GM21367 (cell line): ENCODE measurements around the gene BLCAP.
"Not testable (repeated sequence)": the region's sequence is repeated elsewhere in the genome, so short reads cannot be mapped to it uniquely, and the experiment has no call there.

Experiments used
- ATAC-seq: cut with Tn5 transposase; IDR thresholded peaks from one replicate; pipeline ENCODE4 v1.9.1; 2021; ENCODE audit not compliant: unreplicated experiment

The BLCAP gene

GRCh38 chr20:37527638-37528445, at the start of gene BLCAP:
Gene BLCAP (minus strand): TSS chr20:37527876. CDS start chr20:37519174, 8,702 bp downstream.
- ATAC-seq = peak; percentile 42

- ATAC-seq = not testable (repeated sequence)
Observed at GRCh38 chr20:37577436-37577835, 49.8 kb upstream of the BLCAP start.

- no peak for ATAC-seq
Observed at GRCh38 chr20:37576911-37577310, 49.2 kb upstream of the BLCAP start.

- no peak for ATAC-seq
Observed at GRCh38 chr20:37575884-37576283, 48.2 kb upstream of the BLCAP start.

- no peak for ATAC-seq
Observed at GRCh38 chr20:37574199-37574890, 46.7 kb upstream of the BLCAP start.

DNA sequence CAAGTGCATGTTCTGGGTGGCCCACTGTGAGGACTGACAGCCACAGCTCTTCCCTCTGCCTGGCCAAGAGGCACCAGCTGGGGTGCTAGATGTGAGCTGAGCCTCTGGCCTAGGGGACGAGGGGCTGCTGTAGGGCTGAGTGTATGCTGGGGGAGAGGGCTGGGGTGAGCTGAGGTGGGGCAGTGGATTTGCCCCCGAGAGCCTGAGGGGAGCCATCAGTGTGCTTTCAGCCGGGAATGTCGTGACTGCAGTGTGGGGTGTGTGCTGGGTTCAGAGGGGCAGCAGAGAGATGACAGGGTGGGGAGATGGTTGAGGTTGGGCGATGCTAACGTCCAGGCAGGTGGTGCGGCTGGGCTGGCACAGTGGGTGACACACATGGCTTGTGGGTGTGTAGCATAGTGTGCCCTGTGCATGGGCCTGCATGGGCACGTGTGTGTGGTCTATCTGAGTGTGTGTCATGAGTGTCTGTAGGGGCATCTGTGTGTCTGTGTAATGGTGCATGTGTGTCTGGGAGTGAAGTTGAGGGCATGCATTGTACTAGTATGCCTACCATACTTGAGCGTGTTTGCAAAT, 46.0 kb upstream of the BLCAP start:
- no peak for ATAC-seq

DNA sequence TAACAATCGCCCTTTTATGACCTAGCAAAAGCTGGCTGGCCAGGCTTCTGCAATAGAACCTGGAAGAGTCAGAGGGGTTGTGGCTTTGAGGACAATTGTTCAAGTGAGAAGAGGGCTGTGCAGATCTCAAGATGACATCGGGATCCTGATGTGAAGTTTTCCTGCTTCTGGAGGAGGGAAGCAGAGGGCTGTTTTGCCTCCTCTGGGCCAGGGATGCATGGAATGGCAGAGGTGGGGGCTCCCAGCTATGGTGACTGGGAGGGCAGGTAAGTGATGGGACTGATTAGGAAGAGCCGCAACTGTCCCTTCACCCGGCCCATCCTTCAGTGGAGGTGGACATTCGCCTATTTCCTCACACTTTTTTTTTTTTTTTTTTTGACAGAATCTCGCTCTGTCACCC, 43.4 kb upstream of the BLCAP start:
- ATAC-seq = no peak

GRCh38 chr20:37570419-37570818, 42.7 kb upstream of the BLCAP start:
- no peak for ATAC-seq

DNA sequence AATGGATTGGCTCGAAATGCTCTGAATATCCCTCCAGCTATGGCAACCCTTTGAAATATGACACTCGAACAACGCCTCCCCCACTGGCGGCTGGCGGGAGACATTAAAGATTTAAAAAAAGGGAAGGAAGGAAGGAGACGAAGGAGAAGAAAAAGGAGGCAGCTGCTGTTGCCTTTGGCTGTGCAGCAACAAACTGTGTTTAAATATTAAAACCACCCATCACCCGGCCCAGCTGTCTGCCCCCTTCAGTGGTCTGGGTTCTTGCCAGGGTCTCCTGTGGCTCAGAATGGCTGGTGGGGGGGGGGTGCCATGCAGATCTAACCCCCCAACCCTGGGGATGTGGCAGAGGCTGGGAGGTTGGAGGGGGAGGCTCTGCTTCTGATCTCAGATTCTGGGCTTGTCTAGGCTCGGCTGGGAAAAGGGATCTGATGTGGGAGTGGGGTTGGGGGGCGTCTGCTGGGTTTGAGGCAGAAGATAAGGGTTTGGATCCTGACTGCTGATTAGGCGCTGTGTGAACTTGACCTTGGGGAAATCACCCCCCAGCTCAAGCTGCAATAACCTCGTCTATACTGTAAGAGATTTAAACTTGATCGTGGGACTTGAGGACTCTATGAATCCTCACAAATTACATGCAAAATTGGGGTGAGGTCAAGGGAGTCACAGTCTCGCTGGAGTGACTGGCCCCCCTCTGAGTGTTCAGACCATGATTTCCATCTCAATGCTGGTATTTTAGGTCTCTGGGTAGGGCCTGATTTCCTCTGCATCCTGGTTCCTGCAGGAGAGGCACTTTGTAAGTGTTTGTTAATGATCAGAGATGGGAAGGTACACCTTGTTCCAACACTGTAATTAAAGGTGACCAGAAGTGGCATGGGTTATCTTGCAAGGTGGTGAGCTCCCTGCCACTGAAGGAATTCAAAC, 40.3 kb upstream of the BLCAP start:
- ATAC-seq = no peak

DNA sequence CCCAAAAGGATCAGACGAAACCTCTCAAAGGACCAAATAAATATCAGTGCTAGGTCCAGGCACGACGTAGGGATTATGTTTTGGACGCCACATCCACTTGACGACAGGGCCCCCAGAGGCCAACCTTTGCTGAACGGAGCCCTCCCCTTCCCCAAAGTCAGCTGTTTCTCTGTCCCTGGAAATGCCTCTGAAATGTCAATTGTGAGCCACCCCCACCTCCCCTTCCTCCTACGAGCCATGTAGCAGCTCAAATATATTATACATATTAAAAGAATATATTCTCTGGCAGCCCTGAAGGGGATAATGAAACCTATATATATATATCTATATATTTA, 39.6 kb upstream of the BLCAP start:
- ATAC-seq = no peak

GRCh38 chr20:37566590-37567330, 39.1 kb upstream of the BLCAP start:
- ATAC-seq = no peak

DNA sequence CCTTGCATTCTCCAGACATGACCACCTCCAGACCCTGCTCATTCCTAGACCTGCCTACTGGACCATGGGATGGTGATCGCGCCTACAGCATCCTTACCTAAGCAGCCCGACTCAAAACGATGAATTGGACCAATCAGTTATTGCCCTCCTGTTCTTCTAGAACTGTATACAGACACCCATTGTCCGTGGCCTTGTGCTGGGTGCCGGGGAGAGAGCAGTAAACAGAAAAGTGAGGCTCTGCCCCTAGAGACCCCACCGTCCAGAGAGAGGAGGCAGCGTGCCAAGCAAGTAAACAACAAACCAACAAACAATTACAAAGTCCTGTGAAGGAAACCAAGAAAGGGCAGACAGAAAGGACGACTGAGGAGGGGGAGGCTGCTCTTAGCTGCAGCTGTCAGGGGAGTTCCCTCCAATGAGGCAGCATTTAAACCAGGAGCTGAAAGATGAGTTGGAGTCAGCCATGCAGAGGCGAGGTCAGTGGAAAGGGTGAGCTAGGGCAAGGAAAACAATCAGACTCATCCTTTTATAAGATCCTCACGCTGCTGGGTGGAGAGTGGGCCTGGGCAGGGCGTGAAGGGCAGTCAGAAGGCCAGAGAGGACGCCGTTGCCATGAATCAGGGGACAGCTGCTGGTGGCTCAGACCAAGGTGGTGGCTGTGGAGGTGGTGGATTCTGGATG, 37.6 kb upstream of the BLCAP start:
- no peak for ATAC-seq

- ATAC-seq = no peak
Observed at GRCh38 chr20:37564388-37565133, 36.9 kb upstream of the BLCAP start.

- ATAC-seq = no peak
Observed at GRCh38 chr20:37564016-37564387, 36.3 kb upstream of the BLCAP start.

- no peak for ATAC-seq
Observed at GRCh38 chr20:37562695-37563480, 35.2 kb upstream of the BLCAP start.

DNA sequence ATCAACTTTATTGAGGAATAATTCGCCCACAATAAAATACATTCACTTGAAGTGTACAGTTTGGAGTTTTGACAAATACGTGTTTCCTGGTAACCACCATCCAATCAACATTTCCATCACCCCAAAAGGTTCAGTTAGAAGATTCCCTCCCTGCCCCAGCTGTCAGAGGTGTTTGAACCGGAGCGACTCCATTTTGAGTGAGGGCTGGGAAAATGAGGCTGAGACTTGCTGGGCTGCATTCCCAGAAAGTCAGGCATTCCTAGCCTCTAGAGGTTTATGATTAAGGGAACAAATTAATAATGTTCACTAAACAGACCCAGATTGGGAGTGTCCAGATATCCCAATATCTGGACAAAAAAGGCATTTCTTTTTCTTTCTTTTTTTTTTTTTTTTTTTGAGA, 33.0 kb upstream of the BLCAP start:
- no peak for ATAC-seq

GRCh38 chr20:37559312-37560027, 31.8 kb upstream of the BLCAP start:
- ATAC-seq = no peak

- no peak for ATAC-seq
Observed at GRCh38 chr20:37558779-37559178, 31.1 kb upstream of the BLCAP start.
